PC-9 (cell line): ENCODE data around the gene ILKAP.

Experiments used
- CTCF ChIP-seq: fragments of 200-600 bp; sonication (generic); conservative IDR thresholded peaks from 2 replicates; pipeline ENCODE4 v1.6.1; 2017; ENCODE audit warnings: mixed run types, antibody characterized with exemption, mild to moderate bottlenecking, moderate library complexity
- EZH2 ChIP-seq: fragments of 200-600 bp; sonication (generic); IDR thresholded peaks from 2 replicates; pipeline ENCODE4 v1.8.0; 2017; ENCODE audit warnings: antibody characterized with exemption, low read depth

DNA sequence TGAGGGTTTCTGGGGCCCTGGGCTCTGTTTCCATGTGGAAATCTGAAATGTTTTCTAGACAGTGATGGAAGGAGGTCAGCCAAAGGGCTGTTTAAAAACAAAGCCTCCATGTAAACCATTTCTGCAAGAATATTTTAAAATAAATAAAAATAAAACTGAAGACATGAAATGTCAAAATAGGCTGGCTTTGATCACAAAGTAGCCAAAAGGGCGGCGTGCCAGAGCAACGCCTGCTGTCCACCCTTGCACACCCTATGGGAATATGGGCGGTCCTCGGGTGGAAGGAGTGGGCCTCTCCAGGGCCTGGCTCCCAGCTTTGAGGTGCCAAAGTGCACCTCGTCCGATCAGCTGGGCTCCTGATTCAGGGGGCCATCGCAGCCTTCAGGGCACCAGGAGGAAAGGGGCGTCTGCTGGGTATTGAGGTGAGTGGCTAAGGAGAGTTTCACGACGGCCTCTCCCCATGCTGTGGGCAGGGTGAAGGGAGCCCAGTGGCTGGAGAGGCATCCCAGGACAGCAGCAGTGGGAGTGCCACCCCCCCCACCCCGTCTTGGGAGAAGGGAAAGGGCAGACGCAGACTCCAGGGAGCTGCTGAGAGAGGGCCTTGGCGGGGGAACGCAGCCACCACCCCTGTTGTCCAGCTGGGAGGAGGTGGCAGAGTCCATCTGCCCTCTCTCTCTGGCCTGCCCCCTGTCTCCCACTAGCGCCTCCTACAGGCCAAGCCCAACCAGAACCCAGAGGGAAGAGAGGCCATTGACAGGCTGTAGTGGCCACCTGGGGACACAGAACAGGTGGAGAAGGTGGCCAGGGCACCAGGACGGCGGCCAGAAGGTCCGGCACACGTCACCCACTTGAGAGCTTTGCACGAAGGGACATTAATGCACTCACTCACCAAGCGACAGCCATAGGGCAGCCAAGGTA lies 50.5 kb downstream of the ILKAP start:
- peak; percentile 46; the same call in 1 of the 2 replicates for TF ChIP-seq CTCF
- TF ChIP-seq EZH2 = no peak
